TTC549 (cell line): Measurements from ENCODE around the gene TSACC.
"Not testable (repeated sequence)": the region's sequence is repeated elsewhere in the genome, so short reads cannot be mapped to it uniquely, and the experiment has no call there.

Experiments used
- FAIRE-seq: peaks from 2 replicates; lab custom pipeline; 2012; peaks lifted over from hg19 to GRCh38; lab: Jason Lieb, UNC

TSACC gene

GRCh38 chr1:156346636-156347035 is 8.3 kb downstream of the TSACC start:
- FAIRE-seq, result no peak

DNA sequence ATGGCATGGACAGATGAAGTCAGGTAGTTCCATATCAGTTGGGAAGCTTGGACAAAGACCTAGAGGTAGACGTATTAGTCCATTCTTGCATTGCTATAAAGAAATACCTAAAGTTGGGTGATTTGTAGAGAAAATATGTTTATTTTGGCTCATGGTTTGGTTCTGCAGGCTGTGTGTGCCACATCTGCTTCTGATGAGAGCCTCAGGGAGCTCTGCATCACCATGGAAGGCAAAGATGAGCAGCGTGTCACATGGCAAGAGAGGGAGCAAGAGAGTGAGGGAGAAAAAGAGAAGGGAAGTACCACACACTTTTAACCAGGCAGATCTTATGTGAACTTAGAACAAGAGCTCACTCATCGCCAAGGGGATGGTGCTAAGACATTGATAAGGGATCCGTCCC is 9.0 kb downstream of the TSACC start:
- no peak for FAIRE-seq

- FAIRE-seq, result not testable (repeated sequence)
Measured at GRCh38 chr1:156352481-156352880, 14.2 kb downstream of the TSACC start.

GRCh38 chr1:156356262-156356874 is 18.0 kb downstream of the TSACC start:
- no peak for FAIRE-seq

DNA sequence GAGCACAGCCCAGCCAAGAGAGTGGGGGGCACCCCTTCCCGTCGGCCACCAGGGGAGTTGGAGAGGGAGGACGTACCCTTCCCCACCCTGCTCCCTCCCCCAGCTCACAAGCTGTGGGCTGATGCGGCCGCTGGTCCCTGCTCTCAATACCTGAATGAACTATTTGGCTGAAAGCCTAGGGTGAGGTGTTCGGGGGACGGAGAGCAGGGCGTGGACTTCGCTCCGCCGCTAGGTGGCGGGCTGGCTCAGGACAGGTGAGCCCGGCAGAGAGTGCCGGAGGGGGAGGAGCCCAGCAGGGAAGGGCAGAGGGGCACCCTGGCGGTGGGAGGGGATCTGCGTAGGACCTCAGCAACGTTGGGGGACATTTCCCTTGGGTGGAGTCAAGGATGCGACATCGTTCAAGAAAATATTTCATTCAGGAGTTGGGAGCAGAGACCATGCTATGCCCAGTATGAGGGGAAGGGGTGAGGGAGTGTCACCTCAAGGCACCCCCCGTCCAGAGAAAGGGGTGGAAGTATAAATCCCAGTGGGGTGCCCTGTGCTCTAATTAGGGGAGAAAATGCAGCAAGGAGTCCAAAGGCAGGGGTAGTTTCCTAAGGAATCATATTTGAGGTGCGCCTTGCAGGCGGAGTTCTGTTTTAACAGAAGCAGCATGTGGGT is 18.7 kb downstream of the TSACC start:
- FAIRE-seq, result no peak

GRCh38 chr1:156357977-156358376 is 19.7 kb downstream of the TSACC start:
- FAIRE-seq, result no peak

DNA sequence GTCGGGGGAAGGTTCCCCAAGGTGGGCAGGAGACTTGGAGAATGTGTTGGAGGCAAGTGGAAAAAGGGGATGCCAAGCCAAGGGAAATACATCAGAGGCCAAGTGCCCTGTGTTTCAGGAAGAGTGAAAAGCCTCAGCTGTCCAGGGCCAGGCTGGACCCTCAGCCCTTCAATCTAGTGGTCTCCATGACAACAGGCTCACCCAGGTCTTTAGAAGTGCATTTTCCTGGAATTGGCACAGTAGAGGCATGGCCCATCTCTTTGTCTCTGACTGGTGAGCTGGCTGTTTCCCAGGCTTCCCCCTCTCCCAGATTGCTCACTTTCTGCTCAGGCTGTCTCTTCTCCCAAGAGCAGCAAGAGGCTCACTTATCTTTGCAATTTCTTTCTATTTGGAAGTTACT is 20.3 kb downstream of the TSACC start:
- no peak for FAIRE-seq

- FAIRE-seq, result no peak
Measured at GRCh38 chr1:156359249-156359648, 20.9 kb downstream of the TSACC start.

GRCh38 chr1:156359973-156360372 is 21.6 kb downstream of the TSACC start:
- FAIRE-seq, result peak; percentile 39

DNA sequence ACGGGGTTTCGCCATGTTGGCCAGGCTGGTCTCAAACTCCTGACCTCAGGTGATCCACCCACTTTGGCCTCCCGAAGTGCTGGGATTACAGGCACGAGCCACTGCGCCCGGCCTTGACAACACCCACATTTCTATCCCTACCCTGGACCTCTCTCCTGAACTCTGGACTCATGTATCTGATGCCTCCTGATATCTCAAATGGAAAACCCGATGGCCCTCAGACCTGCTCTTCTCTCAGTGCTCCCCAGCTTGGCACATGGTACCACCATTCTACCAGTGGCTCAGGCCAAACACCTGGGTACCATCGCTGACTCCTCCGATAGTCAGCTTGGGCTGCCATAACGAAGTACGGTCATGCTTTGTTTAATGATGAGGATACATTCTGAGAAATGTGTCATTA is 22.2 kb downstream of the TSACC start:
- FAIRE-seq, result no peak

DNA sequence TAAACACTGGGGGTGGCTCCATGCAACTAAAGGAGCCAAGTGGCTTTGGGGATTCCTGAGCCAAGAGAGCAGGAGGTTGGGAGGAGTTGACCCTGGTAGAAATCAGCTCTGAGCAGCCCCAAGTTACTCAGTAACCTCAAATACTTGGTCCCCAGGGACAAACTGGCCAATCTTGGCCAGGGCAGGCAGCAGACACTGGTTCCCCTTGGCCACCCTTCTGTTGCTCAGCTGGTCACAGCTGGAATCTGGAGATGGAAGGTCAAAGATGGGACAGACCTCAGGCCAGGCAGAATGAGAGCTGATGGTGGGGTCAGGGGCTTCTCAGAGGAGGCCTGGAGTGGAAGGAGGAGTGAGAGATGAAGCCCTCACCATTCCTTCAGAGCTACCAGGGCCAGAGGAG is 27.4 kb downstream of the TSACC start:
- FAIRE-seq, result no peak

DNA sequence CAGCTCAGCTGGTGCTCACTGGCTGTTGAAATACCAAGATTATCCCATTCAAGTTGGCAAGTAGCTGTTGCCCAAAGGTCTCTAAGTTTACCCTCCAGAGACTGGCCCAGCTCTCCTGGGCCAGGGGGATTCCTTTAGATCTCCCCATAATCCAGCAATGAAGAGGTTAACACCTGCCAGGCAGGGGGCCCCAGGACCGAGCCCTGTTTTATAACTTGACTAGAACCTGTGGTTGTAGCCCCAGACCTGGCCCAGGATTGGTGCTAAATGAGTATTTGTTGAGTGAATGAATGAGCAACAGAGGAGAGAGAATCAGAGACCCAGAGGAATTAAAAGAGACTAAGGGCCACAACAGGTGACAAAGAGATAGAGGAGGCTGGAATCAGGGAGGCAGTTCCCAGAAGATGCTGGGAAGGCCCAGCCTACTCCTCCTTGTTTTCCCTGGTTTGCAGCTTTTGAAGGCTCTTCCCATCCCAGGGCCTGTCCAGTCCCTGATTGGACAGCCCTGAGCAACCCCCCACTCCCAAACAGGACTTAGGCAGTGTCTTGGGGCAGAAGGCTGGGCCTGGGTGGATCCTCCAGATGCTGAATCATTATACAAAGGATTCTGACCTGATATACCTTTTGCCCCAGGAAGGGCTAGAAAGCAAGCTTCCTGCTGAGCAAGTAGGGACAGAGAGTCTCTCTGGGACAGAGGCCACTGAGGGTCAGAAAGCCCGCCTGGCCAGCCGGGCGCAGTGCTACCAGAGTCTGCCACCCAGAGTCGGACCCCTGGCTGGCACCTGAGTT is 28.2 kb downstream of the TSACC start:
- FAIRE-seq, result no peak

- no peak for FAIRE-seq
Measured at GRCh38 chr1:156367383-156368156, 29.2 kb downstream of the TSACC start.

DNA sequence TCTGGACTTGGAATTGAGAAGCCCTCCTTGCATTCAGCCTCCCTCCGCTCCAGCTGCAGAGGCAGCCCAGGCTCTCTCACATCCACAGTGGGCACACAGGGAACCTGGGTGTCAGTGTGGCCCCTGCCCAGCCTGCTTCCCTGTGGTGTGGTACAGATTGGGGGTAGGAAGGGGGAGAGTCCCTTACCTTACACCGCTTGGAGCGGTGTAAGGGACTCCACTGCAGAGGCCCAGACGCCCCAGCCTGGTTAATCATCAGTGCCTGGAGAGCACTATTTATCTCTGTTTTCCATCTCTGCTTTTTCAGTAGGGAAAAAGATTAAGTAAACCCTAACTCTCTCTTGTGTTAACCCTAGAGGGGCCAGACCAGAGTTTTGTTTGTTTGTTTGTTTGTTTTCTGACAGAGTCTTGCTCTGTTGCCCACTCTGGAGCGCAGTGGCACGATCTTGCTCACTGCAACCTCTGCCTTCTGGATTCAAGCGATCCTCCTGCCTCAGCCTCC is 29.9 kb downstream of the TSACC start:
- FAIRE-seq, result no peak

- FAIRE-seq, result no peak
Measured at GRCh38 chr1:156368889-156369684, 30.8 kb downstream of the TSACC start, which contains the start of gene RHBG. TSS of gene RHBG (plus strand) at chr1:156369211. CDS start at chr1:156369250, 39 bp downstream.

DNA sequence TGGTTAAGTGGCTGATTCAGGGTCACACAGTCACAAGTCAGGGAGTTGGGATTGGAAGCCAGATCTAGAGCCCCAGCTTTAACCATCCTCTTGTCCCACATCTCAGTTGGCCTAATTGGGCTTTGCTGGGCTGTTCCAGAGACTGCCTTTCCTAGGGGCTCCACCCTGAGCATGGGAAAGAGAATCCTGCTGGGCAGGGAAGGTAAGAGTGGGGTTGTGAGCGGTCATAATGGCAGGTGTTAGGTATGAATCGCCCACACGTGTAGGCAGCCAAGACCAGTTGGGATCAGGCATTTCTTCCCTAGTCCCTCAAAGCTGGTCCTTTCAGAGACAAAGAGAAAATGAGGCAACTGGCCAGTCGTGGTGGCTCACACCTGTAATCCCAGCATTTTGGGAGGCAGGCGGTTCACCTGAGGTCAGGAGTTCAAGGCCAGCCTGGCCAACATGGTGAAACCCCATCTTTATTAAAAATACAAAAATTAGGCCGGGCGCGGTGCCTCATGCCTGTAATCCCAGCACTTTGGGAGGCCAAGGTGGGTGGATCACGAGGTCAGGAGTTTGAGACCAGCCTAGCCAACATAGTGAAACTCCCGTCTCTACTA is 31.5 kb downstream of the TSACC start:
- not testable (repeated sequence) for FAIRE-seq

GRCh38 chr1:156371553-156372264 is 33.4 kb downstream of the TSACC start:
- no peak for FAIRE-seq

DNA sequence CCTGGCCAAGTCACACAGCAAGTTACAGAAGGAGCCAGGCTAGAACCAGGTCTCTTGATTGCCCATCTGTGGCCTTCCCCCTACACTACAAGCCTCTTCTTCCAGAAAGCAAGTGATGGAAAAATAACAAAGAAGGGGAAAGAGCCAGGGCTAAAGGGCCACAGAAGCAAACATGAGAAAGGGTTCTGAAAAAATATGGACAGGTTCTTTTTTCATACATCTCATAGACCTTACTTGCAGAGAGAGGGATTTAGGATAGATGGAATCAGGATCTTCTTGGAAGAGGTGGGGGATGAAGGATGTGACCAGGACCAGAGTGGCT is 33.9 kb downstream of the TSACC start:
- FAIRE-seq, result no peak

DNA sequence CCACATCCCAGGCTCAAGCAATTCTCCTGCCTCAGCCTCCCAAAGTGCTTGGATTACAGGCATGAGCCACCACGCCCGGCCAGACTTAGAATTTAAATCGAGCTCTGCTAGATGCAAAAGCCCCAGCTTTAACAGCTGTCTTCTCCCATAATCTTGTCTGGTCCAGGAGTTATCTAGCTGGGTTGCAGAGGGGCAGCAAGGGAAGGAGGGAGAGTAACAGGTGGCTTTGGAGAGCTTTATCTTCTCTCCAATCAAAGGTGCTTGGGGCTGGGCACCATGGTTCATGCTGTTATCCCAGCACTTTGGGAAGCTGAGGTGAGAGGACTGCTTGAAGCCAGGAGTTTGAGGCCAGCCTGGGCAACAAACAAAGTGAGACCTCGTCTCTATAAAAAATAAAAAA is 34.5 kb downstream of the TSACC start:
- FAIRE-seq, result no peak

DNA sequence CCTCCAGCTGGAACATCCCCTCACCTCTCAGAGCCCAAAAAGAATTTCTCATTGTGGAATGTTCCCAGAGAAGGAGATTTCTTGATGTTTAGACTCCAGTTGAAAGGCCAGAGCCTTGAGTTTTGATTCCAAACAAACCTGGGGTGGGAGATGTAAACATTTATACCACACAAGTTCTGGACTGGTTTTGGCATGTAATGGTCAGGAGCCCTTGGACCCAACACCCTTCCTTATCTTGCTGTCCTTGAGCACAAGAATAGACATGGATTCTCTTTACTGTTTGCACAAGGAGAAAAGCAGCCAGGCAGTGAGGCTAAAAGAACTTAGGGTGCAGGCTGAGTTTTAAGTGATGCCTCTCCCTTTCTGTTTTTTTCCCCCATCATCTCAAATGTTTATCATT is 35.2 kb downstream of the TSACC start:
- FAIRE-seq, result no peak

DNA sequence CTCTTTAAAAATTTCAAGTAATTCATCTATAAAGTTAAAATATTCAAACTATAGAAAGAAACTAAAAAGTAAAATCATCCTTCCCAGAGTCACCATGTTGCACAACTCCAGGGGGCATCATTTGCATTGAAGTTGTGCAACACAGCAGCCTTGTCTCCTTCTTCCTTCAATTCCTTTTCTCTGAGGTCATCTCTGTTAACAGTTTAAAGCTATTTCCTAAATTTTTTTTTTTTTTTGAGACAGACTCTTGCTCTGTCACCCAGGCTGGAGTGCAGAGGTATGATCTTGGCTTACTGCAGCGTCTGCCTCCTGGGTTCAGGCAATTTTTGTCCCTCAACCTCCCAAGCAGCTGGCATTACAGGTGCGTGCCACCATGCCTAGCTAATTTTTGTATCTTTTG is 37.8 kb downstream of the TSACC start:
- FAIRE-seq, result no peak
